Heart left ventricle (tissue), 16 donors: ENCODE data around the gene IL1RN. TPM values are rescaled to one million over a fixed set of nuclear protein-coding genes. Genes with fewer than 3 reads are reported as not detected.

Experiments used
- ATAC-seq, 4 donors: fragments of 200-7000 bp; cut with Tn5 transposase; one replicate each; pipeline ENCODE4 v1.9.1; 2020 to 2022; ENCODE audit warnings: moderate library complexity in 4 of 4, mild to moderate bottlenecking in 3 of 4, moderate number of reproducible peaks in 1 of 4
- DNase-seq, 5 donors: peaks; one replicate each; pipeline ENCODE4 v3.0.0-alpha.2; 2020
- H3K27ac ChIP-seq, 12 donors: fragments of 200-600 bp; sonication (generic) in 4 of 12; one replicate each; pipeline versions ENCODE4 v1.5.0 to v1.8.0; 2016 to 2022; ENCODE audit warnings: mild to moderate bottlenecking in 2 of 12
- H3K27me3 ChIP-seq, 9 donors: fragments of 200-600 bp; sonication (generic) in 2 of 9; one replicate each; pipeline versions ENCODE4 v1.5.1 to v1.8.0; 2016 to 2022; ENCODE audit warnings: mild to moderate bottlenecking in 3 of 9
- H3K36me3 ChIP-seq, 9 donors: fragments of 200-600 bp; sonication (generic) in 2 of 9; one replicate each; pipeline versions ENCODE4 v1.5.0 to v1.8.0; 2018 to 2022; ENCODE audit warnings: mild to moderate bottlenecking in 2 of 9
- H3K4me1 ChIP-seq, 12 donors: fragments of 200-600 bp; sonication (generic) in 4 of 12; one replicate each; pipeline versions ENCODE4 v1.5.0 to v1.8.0; 2016 to 2022; ENCODE audit warnings: mild to moderate bottlenecking in 3 of 12
- H3K4me3 ChIP-seq, 12 donors: fragments of 200-600 bp; sonication (generic) in 4 of 12; one replicate each; pipeline versions ENCODE4 v1.5.0 to v1.8.0; 2017 to 2022; ENCODE audit warnings: mild to moderate bottlenecking in 9 of 12, moderate library complexity in 4 of 12
- H3K9me3 ChIP-seq, 12 donors: fragments of 200-600 bp; sonication (generic) in 4 of 12; one replicate each; pipeline versions ENCODE4 v1.5.0 to v1.8.0; 2016 to 2022; ENCODE audit warnings: mild to moderate bottlenecking in 1 of 12
- CTCF ChIP-seq, 12 donors: fragments of 200-600 bp; sonication (generic) in 4 of 12; IDR thresholded peaks; one replicate each; pipeline versions ENCODE4 v1.5.0 to v1.8.0; 2018 to 2022; ENCODE audit warnings: antibody characterized with exemption in 12 of 12, mild to moderate bottlenecking in 5 of 12
- POLR2A ChIP-seq, 2 donors: fragments of 450-650 bp; IDR thresholded peaks; one replicate each; pipeline ENCODE4 v1.6.1; 2017; ENCODE audit warnings: antibody characterized with exemption in 2 of 2, mild to moderate bottlenecking in 2 of 2, moderate library complexity in 2 of 2
- WGBS, 4 donors: extraction: QIAGEN DNeasy Blood & Tissue Kit in 2 of 4; methylation state at CpG; one replicate each; pipeline versions ENCODE4 v1.1.5 to v1.1.7; 2013 to 2018; 5-methylcytosine and 5-hydroxymethylcytosine counted together
- intact Hi-C, 10 donors: fragments of 100-400 bp; cut with DNase I; formaldehyde crosslinking; loops; one replicate each; pipeline versions ENCODE4 v1.11.1 to v1.14.2; 2022
- polyA plus RNA-seq, 2 donors: library from polyadenylated mRNA; stranded (reverse); fragments of 200-250 nt; gene quantifications; one replicate each; pipeline ENCODE4 v1.2.3, GENCODE V29; 2013
- total RNA-seq, 9 donors: library from RNA; depleted of rRNA in 2 of 9; stranded (reverse); fragments of >200 nt in 2 of 9; fragmentation: NEBNext Ultra II Directional in 3 of 9; extraction: Animal tissue kit (Norgen Biotek cat#: 25700) in 3 of 9; gene quantifications; one replicate each; pipeline versions ENCODE4 v1.1.0 to v1.2.4, GENCODE V29; 2016 to 2023
- donor health status: ischemic (EF 13 %, LVEDD 7.1; RV severe dilation, severe dysfunction).
- donor health status: healthy with polysubstance abuse.
- donor health status: DM: no; HTN: yes; CAD: no.
- donor health status: DM: no; HTN: no; CAD: no.
- donor health status: ischemic (EF 25% LVEDD 6.9; RV normal size, moderate dysfunction).
- donor health status: ischemic (EF 25% LVEDD 5.7; RV mildly dilated, moderate dysfunction).
- donor health status: healthy.
- donor health status: DM: yes; HTN: yes; CAD: no.
- donor health status: ischemic (EF 35%, LVEDD 5.7; RV mildly dilated, moderate dysfunction).
- donor health status: nonischemic (EF 11% LVEDD 7.7; RV severe dilation, severe dysfunction).
- donor health status: DM: yes; HTN: yes; CAD: no.
- donor health status: PGD.
- donor health status: ischemic (EF 29% LVEDD 5.4; RV normal size, mild dysfunction).
- donor health status: nonischemic (EF 23%, LVEDD 6.1; RV moderate dilation, normal function).

IL1RN gene
- total and polyA plus RNA-seq, 11 donors: 0.16 to 11.4 (median 0.99) TPM

- TF ChIP-seq POLR2A (IDR thresholded peaks at IDR 0.05) (no peak), CTCF (IDR thresholded peaks at IDR 0.05) (peak in 11 of 12 donors; percentile 30 to 57 (median 47))
- DNase-seq: no peak
- Histone ChIP-seq H3K4me1 (peaks cover 0 to 3% (median 0%) of the 10 kb centered on the region in 12 donors), H3K27ac (no peak overlapping the region), H3K9me3 (no peaks in the 10 kb centered on the region), H3K36me3 (no peaks in the 10 kb centered on the region), H3K4me3 (no peak overlapping the region), H3K27me3 (peaks cover 0 to 5% (median 0%) of the 10 kb centered on the region in 9 donors)
- peak in 3 of 4 donors; percentile 26 to 65 (median 63) for ATAC-seq
- intact Hi-C loops: loop anchor here in 5 of 10 donors (2.0 to 5.0 kb wide), 3 partner anchors 112 to 119 kb away; no protein-coding TSS in a partner anchor
- WGBS, 4 donors: 40 to 50% (median 42%) methylated on average over 9 of the region's 9 CpGs
Measured at GRCh38 chr2:113080134-113080533, 47.3 kb upstream of the IL1RN start.

- Histone ChIP-seq H3K4me3 (no peak overlapping the region), H3K27ac (no peak overlapping the region), H3K9me3 (no peaks in the 10 kb centered on the region), H3K4me1 (peaks cover 0 to 3% (median 0%) of the 10 kb centered on the region in 12 donors), H3K36me3 (no peaks in the 10 kb centered on the region), H3K27me3 (peaks cover 0 to 5% (median 0%) of the 10 kb centered on the region in 9 donors)
- ATAC-seq (no peak), DNase-seq (no peak)
- TF ChIP-seq POLR2A (IDR thresholded peaks at IDR 0.05): no peak
- TF ChIP-seq CTCF (IDR thresholded peaks at IDR 0.05): no peak
- WGBS, 4 donors: 68 to 75% (median 74%) methylated on average over 2 of the region's 2 CpGs
- intact Hi-C loops: loop anchor here in 5 of 10 donors (2.0 to 5.0 kb wide), 3 partner anchors 111 to 117 kb away; no protein-coding TSS in a partner anchor
Measured at GRCh38 chr2:113081488-113082210, 45.7 kb upstream of the IL1RN start.

- no peak for DNase-seq
- Histone ChIP-seq H3K36me3 (no peaks in the 10 kb centered on the region), H3K27ac (no peak overlapping the region), H3K4me1 (peaks cover 0 to 3% (median 0%) of the 10 kb centered on the region in 12 donors), H3K4me3 (no peak overlapping the region), H3K27me3 (peaks cover 0 to 5% (median 0%) of the 10 kb centered on the region in 9 donors), H3K9me3 (no peaks in the 10 kb centered on the region)
- WGBS, 4 donors: 71 to 86% (median 82%) methylated on average over 8 of the region's 8 CpGs
- intact Hi-C loops: loop anchor here in 4 of 10 donors (1.0 to 5.0 kb wide), 3 partner anchors 109 to 116 kb away; no protein-coding TSS in a partner anchor
- TF ChIP-seq POLR2A (IDR thresholded peaks at IDR 0.05) (no peak), CTCF (IDR thresholded peaks at IDR 0.05) (no peak)
- peak in 1 of 4 donors; percentile 16 for ATAC-seq
Measured at GRCh38 chr2:113083296-113083695, 44.1 kb upstream of the IL1RN start.

- Histone ChIP-seq H3K27ac (no peak overlapping the region), H3K36me3 (no peaks in the 10 kb centered on the region), H3K9me3 (no peaks in the 10 kb centered on the region), H3K27me3 (peaks cover 0 to 5% (median 0%) of the 10 kb centered on the region in 9 donors), H3K4me3 (no peak overlapping the region), H3K4me1 (no peaks in the 10 kb centered on the region)
- intact Hi-C loops: loop anchor here in 3 of 10 donors (5.0 kb wide), 2 partner anchors 108 to 113 kb away; no protein-coding TSS in a partner anchor
- DNase-seq (no peak), ATAC-seq (no peak)
- no peak for TF ChIP-seq POLR2A (IDR thresholded peaks at IDR 0.05)
- TF ChIP-seq CTCF (IDR thresholded peaks at IDR 0.05): peak in 7 of 12 donors; percentile 9 to 37 (median 32)
- WGBS, 4 donors: 35 to 45% (median 43%) methylated on average over 5 of the region's 5 CpGs
Measured at GRCh38 chr2:113084249-113085000, 43.0 kb upstream of the IL1RN start.
